ENCODE data around the gene SMIM7. TPM values are rescaled to one million over a fixed set of nuclear protein-coding genes. Genes with fewer than 3 reads are reported as not detected.

Gene SMIM7
- total RNA-seq, 1 experiment from 2014 or later, result 66.4 TPM

DNA sequence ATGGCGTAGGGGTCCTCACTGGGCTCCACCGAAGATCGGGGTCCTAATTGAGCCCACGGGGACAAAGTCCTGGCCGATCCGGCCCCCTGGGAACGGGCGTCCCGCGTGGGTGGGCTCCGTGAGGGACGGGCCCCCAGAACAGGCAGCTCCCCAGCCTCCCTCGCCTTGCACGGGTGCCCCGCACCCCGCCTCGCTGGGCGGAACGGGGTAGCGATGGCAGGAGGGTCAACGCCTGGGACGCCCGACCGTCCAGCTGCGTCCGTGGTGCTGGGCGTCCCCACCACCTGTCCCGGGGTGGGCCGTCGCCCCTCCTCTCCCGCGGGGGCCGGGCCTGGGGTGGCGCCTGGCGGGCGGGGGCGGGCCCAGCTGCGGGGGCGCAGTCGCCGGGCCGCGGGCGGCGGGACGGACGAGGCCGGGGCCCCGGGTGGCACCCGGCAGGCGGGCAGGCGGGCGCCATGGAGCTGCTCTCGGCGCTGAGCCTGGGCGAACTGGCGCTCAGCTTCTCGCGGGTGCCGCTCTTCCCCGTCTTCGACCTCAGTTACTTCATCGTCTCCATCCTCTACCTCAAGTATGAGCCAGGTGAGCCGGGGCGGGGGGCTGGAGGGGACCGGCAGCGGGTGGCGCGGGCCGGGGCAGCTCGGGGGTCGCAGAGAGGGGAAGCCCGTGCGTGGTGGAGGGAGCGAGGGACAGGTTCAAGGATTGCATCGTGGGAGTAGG, 977 bp upstream of the SMIM7 start, which contains the start of gene TMEM38A:
Gene TMEM38A, plus strand, starts transcription at position 377 of the 717 bp plus-strand sequence. Its CDS starts 79 bp downstream, at position 456.
- peak; percentile 67 for TF ChIP-seq POLR2AphosphoS5 (IDR thresholded peaks at IDR 0.05; ENCODE audit: low read depth, low read length)
- TF ChIP-seq EGR1 (IDR thresholded peaks at IDR 0.05; ENCODE audit: low read depth), result peak; percentile 69; the same call in 1 of the 2 replicates
- no peak for TF ChIP-seq YY1 (IDR thresholded peaks at IDR 0.05; ENCODE audit: extremely low read depth, insufficient replicate concordance, low read depth, low read length)
- no peak for TF ChIP-seq FOSL1 (IDR thresholded peaks at IDR 0.05; ENCODE audit: low read depth)
- TF ChIP-seq POLR2A (IDR thresholded peaks at IDR 0.05; ENCODE audit: borderline replicate concordance, extremely low read depth, insufficient read depth, insufficient read length), result peak; percentile 14
- peak; percentile 26; the same call in 1 of the 2 replicates for TF ChIP-seq ZFX (IDR thresholded peaks at IDR 0.05)
- peak within 1 kb of the TSS; percentile 95 for H3K27ac ChIP-seq (ENCODE audit: low read depth, low read length)
- peaks cover 4% of the 10 kb centered on the region; the same call in 1 of the 2 replicates for H4K20me1 ChIP-seq (ENCODE audit: insufficient read depth)
- H3K4me3 ChIP-seq (replicated peaks in 1 of 2; ENCODE audit: low read depth in 1 of 2, low read length in 2 of 2), result peak within 1 kb of the TSS; percentile 93 to 94
- H3K4me2 ChIP-seq (ENCODE audit: low read length), result peak within 1 kb of the TSS; percentile 99
- H3K9me2 ChIP-seq (ENCODE audit: insufficient read depth), result no peaks in the 10 kb centered on the region
- BruUV-seq (replicated peaks), result no TSS peak
- no peaks in the 10 kb centered on the region for H3K27me3 ChIP-seq (ENCODE audit: insufficient read depth, low read length)
- ATAC-seq, result peak; percentile 49
- H3K79me2 ChIP-seq (ENCODE audit: insufficient read depth, low read length), result peaks cover 52% of the 10 kb centered on the region
- intact Hi-C loops (cut with micrococcal nuclease), result no loop called here
- H3K9ac ChIP-seq (ENCODE audit: low read length), result peak within 1 kb of the TSS; percentile 91
- CTCF ChIA-PET, result interaction anchor here (1.2 kb wide), 1 partner anchor 13 kb away, joined by 3 read pairs; no protein-coding TSS in a partner anchor
- POLR2A ChIA-PET, result interaction anchor here (1.3 to 1.5 kb wide), 3 partner anchors 9 to 24 kb away, joined by 5 read pairs; no protein-coding TSS in a partner anchor
- RAD21 ChIA-PET (ENCODE audit: low non-redundant PET in 1 of 2, low total read pairs in 2 of 2, uncharacterized antibody in 2 of 2, unreplicated experiment in 2 of 2), result no interaction called here
- H3K4me1 ChIP-seq (ENCODE audit: control insufficient read depth in 1 of 2, insufficient read depth in 2 of 2, low read length in 2 of 2), result peaks cover 4 to 21% of the 10 kb centered on the region in 2 experiments
- peak within 1 kb of the TSS; percentile 77 for H2AFZ ChIP-seq (ENCODE audit: low read depth, low read length, poor library complexity, severe bottlenecking)
- H3K36me3 ChIP-seq (ENCODE audit: control insufficient read depth in 1 of 2, insufficient read depth in 2 of 2, low read length in 2 of 2), result peaks cover 12 to 18% of the 10 kb centered on the region in 2 experiments; a peak in 2 of 4 replicates
- H3K9me3 ChIP-seq (ENCODE audit: control insufficient read depth in 1 of 2, insufficient read depth in 1 of 2, low read depth in 1 of 2, low read length in 2 of 2), result no peaks in the 10 kb centered on the region
- DNase-seq (ENCODE audit: low read depth, low spot score), result no peak

DNA sequence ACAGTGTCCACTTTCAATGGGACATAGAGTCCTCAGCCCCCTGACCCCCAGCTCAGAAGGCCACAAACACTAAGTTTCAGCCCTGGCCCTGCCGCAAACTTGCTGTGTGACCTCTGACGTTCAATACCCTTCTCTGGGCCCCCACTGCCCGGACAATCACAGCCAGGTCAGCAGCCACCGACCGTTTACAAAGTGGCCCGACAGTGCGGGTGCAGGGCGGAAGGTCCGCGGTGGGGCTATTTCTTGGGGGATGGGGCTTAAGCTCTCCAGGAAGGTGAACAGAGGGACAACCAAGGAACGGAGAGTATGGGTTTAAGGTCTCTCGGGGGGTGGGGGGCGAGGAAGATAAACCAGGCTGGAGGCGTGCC, 496 bp downstream of the SMIM7 start:
- intact Hi-C loops (cut with micrococcal nuclease), result no loop called here
- H2AFZ ChIP-seq (ENCODE audit: low read depth, low read length, poor library complexity, severe bottlenecking), result no peak overlapping the region
- no peaks in the 10 kb centered on the region for H3K9me3 ChIP-seq (ENCODE audit: control insufficient read depth in 1 of 2, insufficient read depth in 1 of 2, low read depth in 1 of 2, low read length in 2 of 2)
- RAD21 ChIA-PET (ENCODE audit: low non-redundant PET in 1 of 2, low total read pairs in 2 of 2, uncharacterized antibody in 2 of 2, unreplicated experiment in 2 of 2), result no interaction called here
- no peaks in the 10 kb centered on the region for H3K9me2 ChIP-seq (ENCODE audit: insufficient read depth)
- POLR2A ChIA-PET, result interaction anchor here (1.3 kb wide), 1 partner anchor 10 kb away, joined by 5 read pairs; no protein-coding TSS in a partner anchor
- H4K20me1 ChIP-seq (ENCODE audit: insufficient read depth), result peaks cover 4% of the 10 kb centered on the region; the same call in 1 of the 2 replicates
- peaks cover 63% of the 10 kb centered on the region for H3K79me2 ChIP-seq (ENCODE audit: insufficient read depth, low read length)
- CTCF ChIA-PET, result no interaction called here
- BruUV-seq (replicated peaks), result TSS peak; percentile 48
- DNase-seq (ENCODE audit: low read depth, low spot score) (no peak), ATAC-seq (peak; percentile 6)
- H3K27me3 ChIP-seq (ENCODE audit: insufficient read depth, low read length), result no peaks in the 10 kb centered on the region
- H3K27ac ChIP-seq (ENCODE audit: low read depth, low read length), result peak overlapping the region; percentile 95
- H3K4me1 ChIP-seq (ENCODE audit: control insufficient read depth in 1 of 2, insufficient read depth in 2 of 2, low read length in 2 of 2), result peaks cover 4 to 21% of the 10 kb centered on the region in 2 experiments
- peak overlapping the region; percentile 91 for H3K9ac ChIP-seq (ENCODE audit: low read length)
- H3K4me3 ChIP-seq (replicated peaks in 1 of 2; ENCODE audit: low read depth in 1 of 2, low read length in 2 of 2), result peak overlapping the region; percentile 93 to 94
- peak overlapping the region; percentile 99 for H3K4me2 ChIP-seq (ENCODE audit: low read length)
- H3K36me3 ChIP-seq (ENCODE audit: control insufficient read depth in 1 of 2, insufficient read depth in 2 of 2, low read length in 2 of 2), result peaks cover 18 to 32% of the 10 kb centered on the region in 2 experiments; a peak in 3 of 4 replicates
- TF ChIP-seq ZFX (IDR thresholded peaks at IDR 0.05) (no peak), CBX3 (IDR thresholded peaks at IDR 0.05; ENCODE audit: low read depth) (no peak), SP1 (IDR thresholded peaks at IDR 0.05; ENCODE audit: low read depth) (no peak), SRF (IDR thresholded peaks at IDR 0.05; ENCODE audit: low read depth) (no peak), JUND (IDR thresholded peaks at IDR 0.05) (no peak), POLR2AphosphoS5 (IDR thresholded peaks at IDR 0.05; ENCODE audit: low read depth, low read length) (no peak), ZNF274 (IDR thresholded peaks at IDR 0.05; ENCODE audit: low read depth, low read length) (no peak), TCF7L2 (IDR thresholded peaks at IDR 0.05; ENCODE audit: borderline replicate concordance, extremely low read depth, insufficient read depth, insufficient read length) (no peak), YY1 (IDR thresholded peaks at IDR 0.05; ENCODE audit: extremely low read depth, insufficient replicate concordance, low read depth, low read length) (no peak)
- TF ChIP-seq, protein P1, sequence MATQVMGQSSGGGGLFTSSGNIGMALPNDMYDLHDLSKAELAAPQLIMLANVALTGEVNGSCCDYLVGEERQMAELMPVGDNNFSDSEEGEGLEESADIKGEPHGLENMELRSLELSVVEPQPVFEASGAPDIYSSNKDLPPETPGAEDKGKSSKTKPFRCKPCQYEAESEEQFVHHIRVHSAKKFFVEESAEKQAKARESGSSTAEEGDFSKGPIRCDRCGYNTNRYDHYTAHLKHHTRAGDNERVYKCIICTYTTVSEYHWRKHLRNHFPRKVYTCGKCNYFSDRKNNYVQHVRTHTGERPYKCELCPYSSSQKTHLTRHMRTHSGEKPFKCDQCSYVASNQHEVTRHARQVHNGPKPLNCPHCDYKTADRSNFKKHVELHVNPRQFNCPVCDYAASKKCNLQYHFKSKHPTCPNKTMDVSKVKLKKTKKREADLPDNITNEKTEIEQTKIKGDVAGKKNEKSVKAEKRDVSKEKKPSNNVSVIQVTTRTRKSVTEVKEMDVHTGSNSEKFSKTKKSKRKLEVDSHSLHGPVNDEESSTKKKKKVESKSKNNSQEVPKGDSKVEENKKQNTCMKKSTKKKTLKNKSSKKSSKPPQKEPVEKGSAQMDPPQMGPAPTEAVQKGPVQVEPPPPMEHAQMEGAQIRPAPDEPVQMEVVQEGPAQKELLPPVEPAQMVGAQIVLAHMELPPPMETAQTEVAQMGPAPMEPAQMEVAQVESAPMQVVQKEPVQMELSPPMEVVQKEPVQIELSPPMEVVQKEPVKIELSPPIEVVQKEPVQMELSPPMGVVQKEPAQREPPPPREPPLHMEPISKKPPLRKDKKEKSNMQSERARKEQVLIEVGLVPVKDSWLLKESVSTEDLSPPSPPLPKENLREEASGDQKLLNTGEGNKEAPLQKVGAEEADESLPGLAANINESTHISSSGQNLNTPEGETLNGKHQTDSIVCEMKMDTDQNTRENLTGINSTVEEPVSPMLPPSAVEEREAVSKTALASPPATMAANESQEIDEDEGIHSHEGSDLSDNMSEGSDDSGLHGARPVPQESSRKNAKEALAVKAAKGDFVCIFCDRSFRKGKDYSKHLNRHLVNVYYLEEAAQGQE (IDR thresholded peaks at IDR 0.05; ENCODE audit: low read depth), result no peak
- TF ChIP-seq, protein P2, sequence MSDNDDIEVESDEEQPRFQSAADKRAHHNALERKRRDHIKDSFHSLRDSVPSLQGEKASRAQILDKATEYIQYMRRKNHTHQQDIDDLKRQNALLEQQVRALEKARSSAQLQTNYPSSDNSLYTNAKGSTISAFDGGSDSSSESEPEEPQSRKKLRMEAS (IDR thresholded peaks at IDR 0.05), result no peak
